IPS DF 6.9 (cell line): ENCODE measurements around the gene MVK.

Experiments used
- DNase-seq: peaks from one replicate; pipeline ENCODE4 v3.0.0-alpha.2; 2013; ENCODE audit warnings: low read depth, low spot score
- H3K27ac ChIP-seq: one replicate; pipeline ENCODE4 v1.5.1; 2013; ENCODE audit warnings: low read length, control low read depth
- H3K27me3 ChIP-seq: 2 replicates; pipeline ENCODE4 v1.6.1; 2013; ENCODE audit warnings: mild to moderate bottlenecking, low read length; ENCODE audit not compliant: control insufficient read depth, insufficient read depth
- H3K36me3 ChIP-seq: 2 replicates; pipeline ENCODE4 v1.6.1; 2013; ENCODE audit warnings: low read length; ENCODE audit not compliant: control insufficient read depth, insufficient read depth
- H3K4me1 ChIP-seq: 2 replicates; pipeline ENCODE4 v1.6.1; 2013; ENCODE audit warnings: low read length; ENCODE audit not compliant: control insufficient read depth, insufficient read depth
- H3K4me3 ChIP-seq: 2 replicates; pipeline ENCODE4 v1.5.1; 2013; ENCODE audit warnings: mild to moderate bottlenecking, low read length
- H3K9me3 ChIP-seq: 2 replicates; pipeline ENCODE4 v1.6.1; 2013; ENCODE audit warnings: low read length, inconsistent platforms; ENCODE audit not compliant: control insufficient read depth, insufficient read depth
- WGBS: extraction: QIAGEN DNeasy Blood & Tissue Kit; methylation state at CpG from one replicate; pipeline ENCODE4 v1.1.7; 2013; ENCODE audit warnings: mixed read lengths, missing lambda C conversion rate; ENCODE audit not compliant: insufficient read length, insufficient coverage; 5-methylcytosine and 5-hydroxymethylcytosine counted together

Gene MVK

DNA sequence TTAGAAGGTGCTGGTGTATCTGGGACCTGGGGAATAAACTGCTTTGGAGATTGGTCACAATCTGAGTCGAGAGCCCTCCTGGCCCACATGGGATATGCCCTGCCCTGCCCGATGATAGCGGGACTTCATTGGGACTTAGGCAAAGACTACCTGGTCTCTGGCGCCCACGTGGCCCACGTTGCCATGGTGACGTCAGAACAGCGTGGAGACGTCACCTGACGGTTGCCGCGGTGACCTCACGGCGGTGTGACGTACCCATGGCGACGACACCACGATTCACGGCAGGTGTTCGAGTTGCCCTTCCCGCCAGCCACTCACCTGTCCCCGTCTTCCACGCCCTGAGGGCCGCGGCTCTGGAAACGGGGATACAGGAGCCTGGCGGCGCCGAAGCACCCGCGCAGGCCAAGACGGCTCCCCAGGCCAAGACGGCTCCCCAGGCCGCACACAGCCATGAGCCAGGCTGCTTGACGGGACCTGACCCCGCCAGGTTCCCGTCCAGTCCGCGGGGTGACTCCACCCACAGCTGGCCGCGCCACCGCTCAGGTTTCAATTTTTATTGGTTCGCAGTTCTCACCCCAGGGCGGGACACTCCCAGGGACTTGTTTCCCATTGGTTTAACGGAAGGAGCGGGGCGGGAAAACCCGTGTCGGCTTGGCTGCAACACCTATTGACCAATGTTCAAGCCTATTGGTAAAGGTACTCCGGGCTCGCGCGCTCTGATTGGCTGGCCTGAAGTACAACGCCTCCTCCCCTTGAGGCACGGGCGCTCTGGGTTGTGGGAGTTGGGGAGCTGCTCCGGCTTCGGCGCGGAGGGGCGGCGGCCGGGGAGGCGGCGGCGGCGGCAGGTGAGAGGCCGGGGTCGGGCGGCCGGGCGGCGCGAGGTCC, at the start of gene MVK, which contains the start of gene MMAB:
MVK (plus strand) TSS at position 766 of the 885 bp plus-strand sequence. CDS start 1,029 bp downstream, outside the sequence.
MMAB (minus strand) TSS at position 476 of the 885 bp plus-strand sequence; CDS start at position 452, 24 bp downstream.
- Histone ChIP-seq H3K27me3 (no peaks in the 10 kb centered on the region; the same call in 1 of the 2 replicates), H3K36me3 (peaks cover 9% of the 10 kb centered on the region; the same call in 1 of the 2 replicates)

DNA sequence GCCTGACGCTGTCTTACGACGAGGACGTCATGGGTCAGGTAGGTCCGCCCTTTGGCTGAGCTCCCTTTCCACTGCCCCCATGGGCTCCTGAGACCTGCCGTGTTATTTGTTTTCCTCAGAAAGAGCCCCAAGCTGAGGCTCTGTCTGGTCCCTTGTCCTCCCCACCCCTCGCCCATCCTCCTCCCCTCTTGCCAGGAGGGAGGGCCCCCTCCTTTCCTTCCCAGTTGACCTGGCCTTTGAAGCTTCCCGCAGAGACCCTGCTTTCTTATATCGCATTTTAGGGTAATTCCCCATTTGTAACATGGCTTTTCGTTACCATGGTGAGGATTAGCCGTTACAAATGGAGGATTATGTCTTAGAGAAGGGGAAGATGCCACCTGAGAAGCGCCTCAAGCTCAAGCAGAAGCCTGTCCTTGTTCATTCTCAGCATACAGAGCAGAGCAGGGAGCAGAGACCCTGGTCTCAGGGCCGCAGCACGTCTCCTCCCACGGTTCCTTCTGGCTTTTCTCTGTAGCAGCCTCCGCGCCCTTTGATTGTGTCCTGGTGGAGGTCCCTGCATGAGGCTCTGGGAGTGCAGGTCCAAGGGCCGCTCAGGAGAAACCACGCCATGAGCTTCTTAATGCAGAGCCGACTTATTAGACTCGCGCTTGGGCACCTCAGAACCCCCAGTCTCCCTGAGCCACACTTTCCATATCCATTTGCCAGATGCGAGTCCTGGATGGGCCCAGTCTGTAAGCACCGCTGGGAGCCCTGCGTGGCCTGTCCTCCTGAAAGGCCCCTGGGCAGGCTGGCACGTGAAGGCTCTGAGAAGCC, 48.9 kb upstream of the MVK start:
- DNase-seq: no peak
- Histone ChIP-seq H3K9me3 (no peaks in the 10 kb centered on the region), H3K27ac (no peak overlapping the region), H3K4me3 (no peak overlapping the region), H3K36me3 (peaks cover 7% of the 10 kb centered on the region; the same call in 1 of the 2 replicates), H3K27me3 (no peaks in the 10 kb centered on the region), H3K4me1 (0 out of 2 replicates have a peak, but pooled peaks cover 2% of the 10 kb centered on the region)
- no CpG with 5 or more reads among the region's 26 CpGs for WGBS

More for the DNA sequence above, at the start of gene MVK, which contains the start of gene MMAB:
- peak; percentile 96 for DNase-seq
- Histone ChIP-seq H3K9me3 (no peaks in the 10 kb centered on the region), H3K27ac (no peak within 1 kb of the TSS), H3K4me3 (peak within 1 kb of the TSS; percentile 88; the same call in 1 of the 2 replicates), H3K4me1 (no peaks in the 10 kb centered on the region)
- WGBS: no CpG with 5 or more reads among the region's 74 CpGs

DNA sequence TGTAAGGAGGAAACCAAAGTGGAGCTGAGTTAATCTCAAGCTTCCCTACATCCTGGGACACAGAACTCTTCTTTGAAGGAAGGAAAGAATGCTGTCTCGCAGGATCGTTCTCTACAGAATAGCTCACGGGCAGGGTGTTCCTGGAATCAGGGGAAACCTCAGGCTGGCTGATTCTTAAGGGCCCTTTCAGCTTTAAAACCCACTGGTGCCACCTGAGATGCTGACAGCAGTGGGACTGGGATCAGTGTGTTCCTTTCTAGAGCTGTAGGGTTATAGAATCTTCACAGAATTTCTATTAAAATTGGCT, 48.4 kb upstream of the MVK start:
- Histone ChIP-seq H3K9me3 (no peaks in the 10 kb centered on the region), H3K4me3 (no peak overlapping the region), H3K4me1 (0 out of 2 replicates have a peak, but pooled peaks cover 2% of the 10 kb centered on the region), H3K36me3 (peaks cover 7% of the 10 kb centered on the region; the same call in 1 of the 2 replicates), H3K27me3 (no peaks in the 10 kb centered on the region), H3K27ac (no peak overlapping the region)
- WGBS: no CpG with 5 or more reads among the region's 3 CpGs
- DNase-seq: no peak

DNA sequence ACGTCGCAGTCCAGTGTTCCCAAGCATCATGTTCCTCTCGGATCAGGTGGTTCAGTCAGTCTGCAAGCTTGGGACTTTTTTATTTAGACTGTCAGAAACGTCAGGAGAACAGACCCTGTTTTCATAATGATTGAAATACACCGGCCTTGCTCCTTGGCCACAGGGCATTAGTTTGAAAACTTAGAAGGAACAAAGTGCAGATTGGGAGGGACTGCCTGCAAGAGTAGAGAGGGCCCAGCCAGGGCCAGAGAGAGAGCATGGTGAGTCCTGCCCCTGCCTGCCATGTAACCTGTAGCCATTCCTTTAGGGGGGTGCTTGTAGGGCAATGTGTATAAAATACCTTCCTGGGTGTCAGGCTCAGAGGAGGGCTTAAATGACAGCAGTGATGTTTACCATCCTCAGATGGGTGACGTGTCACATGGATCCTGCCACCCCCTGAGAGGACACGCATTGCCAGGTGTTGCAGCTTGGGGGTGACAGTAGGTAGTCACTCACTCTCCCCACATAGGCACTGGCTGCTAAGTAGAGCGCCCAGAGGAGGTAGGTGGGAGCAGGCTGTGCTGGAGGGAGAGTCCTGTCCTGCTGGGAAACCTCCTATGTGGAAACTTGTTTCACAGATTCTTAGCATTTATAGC, 46.0 kb upstream of the MVK start:
- no peaks in the 10 kb centered on the region for H3K9me3 ChIP-seq
- H3K27ac ChIP-seq: no peak overlapping the region
- 0 out of 2 replicates have a peak, but pooled peaks cover 2% of the 10 kb centered on the region for H3K36me3 ChIP-seq
- no peak for DNase-seq
- no peak overlapping the region for H3K4me3 ChIP-seq
- no CpG with 5 or more reads among the region's 8 CpGs for WGBS
- 0 out of 2 replicates have a peak, but pooled peaks cover 2% of the 10 kb centered on the region for H3K4me1 ChIP-seq
- H3K27me3 ChIP-seq: no peaks in the 10 kb centered on the region

DNA sequence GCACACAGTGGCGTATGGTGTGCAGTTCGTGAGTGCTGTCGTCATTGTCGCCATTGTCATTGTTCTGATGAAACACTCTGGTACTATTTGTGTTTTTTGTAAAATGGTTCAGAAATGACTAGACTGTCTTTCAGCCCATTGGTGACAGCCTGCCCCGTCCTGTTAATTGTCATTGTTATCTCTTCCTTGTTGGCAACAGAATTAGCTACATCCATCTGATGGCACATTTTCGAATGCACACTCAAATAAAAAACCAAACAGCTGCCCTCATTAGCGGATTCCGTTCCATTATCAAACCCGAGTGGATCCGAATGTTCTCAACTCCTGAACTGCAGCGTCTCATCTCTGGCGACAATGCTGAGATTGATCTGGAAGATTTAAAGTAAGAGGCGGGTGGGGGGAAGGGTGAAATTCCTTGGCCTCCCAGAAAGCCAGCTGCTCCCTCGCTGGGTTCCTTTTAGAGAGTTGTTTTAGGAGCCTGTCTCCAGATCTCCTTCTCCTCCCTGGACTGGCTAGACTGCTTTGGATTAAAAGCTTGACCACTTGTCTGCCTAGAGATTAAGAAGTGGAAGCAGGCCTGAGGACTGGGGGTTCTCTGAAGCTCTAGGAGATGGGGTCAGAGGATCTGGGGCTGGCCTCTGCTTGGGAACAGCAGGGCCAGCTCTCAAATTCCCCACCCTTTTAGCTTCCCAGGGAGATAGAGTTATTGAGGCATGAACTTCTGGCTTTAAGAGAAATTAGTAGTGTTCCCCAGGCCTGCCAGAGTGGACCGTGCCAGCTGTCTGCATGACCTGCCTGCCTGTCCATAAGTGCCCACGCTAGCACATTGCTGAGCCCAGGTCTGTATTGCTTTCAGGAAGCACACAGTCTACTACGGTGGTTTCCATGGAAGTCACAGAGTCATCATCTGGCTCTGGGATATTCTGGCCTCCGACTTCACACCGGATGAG, 43.6 kb upstream of the MVK start:
- H3K27ac ChIP-seq: no peak overlapping the region
- H3K4me1 ChIP-seq: 0 out of 2 replicates have a peak, but pooled peaks cover 2% of the 10 kb centered on the region
- no peak overlapping the region for H3K4me3 ChIP-seq
- no peaks in the 10 kb centered on the region for H3K27me3 ChIP-seq
- H3K36me3 ChIP-seq: peaks cover 11% of the 10 kb centered on the region
- no CpG with 5 or more reads among the region's 19 CpGs for whole genome bisulfite sequencing
- no peaks in the 10 kb centered on the region for H3K9me3 ChIP-seq
- no peak for DNase-seq

DNA sequence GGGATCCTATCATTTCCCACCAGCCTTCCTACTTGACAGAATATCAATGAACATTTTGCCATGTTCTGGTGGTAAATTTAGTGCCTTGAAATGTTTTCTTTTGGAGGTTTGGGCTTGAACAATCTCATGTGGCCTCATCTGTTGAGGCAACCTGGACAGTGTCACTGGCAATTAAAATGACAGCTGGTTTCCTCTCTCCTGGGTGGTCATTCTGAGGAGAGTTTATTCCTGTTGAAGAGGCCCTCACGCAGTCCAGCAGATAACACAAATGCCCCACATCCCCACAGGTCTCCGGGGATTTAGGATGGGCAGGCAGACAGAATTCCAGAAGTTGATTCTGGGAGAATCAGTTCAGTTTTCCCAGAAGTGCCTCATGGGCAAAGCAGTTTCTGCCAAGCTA, 42.2 kb upstream of the MVK start:
- Histone ChIP-seq H3K36me3 (peaks cover 14% of the 10 kb centered on the region), H3K4me3 (no peak overlapping the region), H3K27me3 (no peaks in the 10 kb centered on the region), H3K27ac (no peak overlapping the region), H3K9me3 (no peaks in the 10 kb centered on the region), H3K4me1 (0 out of 2 replicates have a peak, but pooled peaks cover 2% of the 10 kb centered on the region)
- WGBS: no CpG with 5 or more reads among the region's 2 CpGs
- no peak for DNase-seq

DNA sequence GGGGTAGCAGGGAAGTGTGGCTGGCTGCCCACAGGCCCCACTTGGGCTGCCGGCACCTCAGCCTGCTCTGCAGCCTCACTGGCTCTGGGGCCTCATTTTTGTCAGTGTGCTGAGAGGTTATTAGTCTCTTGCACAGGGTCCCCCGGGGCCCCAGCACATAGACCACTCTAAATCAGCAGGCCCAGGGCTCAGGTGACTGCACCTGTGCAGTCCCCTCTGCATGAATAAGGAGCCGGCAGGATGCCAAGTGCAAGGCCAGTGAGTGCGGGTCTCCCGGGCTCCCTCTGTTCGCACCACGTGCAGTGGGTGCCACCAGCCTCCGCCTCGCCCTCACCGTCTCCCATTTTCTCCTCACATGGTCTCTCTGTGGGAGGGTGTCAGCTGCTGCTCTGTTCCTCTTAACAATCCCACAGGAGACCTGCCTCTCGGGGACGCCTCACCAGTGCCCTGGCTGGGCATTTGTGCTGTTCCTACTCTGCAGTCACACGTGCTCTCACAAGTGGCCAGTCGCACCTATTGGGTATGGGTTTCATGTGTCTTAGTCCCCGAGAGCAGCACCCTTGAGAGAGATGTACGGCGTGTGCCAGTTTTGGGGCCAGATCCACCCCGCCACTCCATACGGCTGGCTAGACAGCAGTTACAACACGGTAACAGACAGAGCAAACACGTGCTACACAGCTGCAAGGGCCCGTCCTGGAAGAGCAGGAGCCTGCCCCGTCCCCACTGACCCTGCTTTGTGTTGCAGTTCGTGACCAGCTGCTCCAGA, 40.7 kb upstream of the MVK start:
- H3K4me3 ChIP-seq: no peak overlapping the region
- no peak for DNase-seq
- peaks cover 14% of the 10 kb centered on the region for H3K36me3 ChIP-seq
- 0 out of 2 replicates have a peak, but pooled peaks cover 2% of the 10 kb centered on the region for H3K4me1 ChIP-seq
- no peaks in the 10 kb centered on the region for H3K27me3 ChIP-seq
- no peaks in the 10 kb centered on the region for H3K9me3 ChIP-seq
- no peak overlapping the region for H3K27ac ChIP-seq
- WGBS: no CpG with 5 or more reads among the region's 24 CpGs

DNA sequence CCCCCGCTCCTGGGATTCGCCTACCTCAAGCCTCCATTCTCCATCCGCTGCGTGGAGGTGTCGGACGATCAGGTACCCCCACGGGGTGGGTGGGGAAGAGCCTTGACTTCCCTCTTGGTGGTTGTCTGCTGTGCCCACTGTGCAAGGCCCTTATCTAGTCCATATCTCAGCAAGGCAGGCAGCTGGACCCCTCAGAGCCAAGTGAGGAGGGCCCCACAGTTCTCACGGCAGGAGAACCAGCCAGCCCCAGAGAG, 40.2 kb upstream of the MVK start:
- no peak for DNase-seq
- Histone ChIP-seq H3K36me3 (peaks cover 14% of the 10 kb centered on the region), H3K27me3 (no peaks in the 10 kb centered on the region), H3K4me1 (0 out of 2 replicates have a peak, but pooled peaks cover 2% of the 10 kb centered on the region), H3K27ac (no peak overlapping the region), H3K9me3 (no peaks in the 10 kb centered on the region), H3K4me3 (no peak overlapping the region)
- WGBS: no CpG with 5 or more reads among the region's 8 CpGs

DNA sequence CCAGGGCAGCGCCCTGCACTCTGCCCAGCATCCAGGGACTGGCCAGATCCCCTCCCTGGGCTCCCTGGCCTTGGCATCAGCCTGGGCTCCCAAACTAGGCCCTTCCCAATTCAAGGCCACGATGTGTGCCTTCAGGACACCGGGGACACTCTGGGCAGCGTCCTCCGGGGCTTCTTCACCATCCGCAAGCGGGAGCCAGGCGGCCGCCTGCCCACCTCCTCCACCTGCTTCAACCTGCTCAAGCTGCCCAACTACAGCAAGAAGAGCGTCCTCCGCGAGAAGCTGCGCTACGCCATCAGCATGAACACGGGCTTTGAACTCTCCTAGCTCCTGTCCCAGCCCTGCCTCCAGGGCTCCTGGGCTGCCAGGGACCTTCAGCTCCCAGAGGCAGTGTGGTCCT, 39.1 kb upstream of the MVK start:
- 0 out of 2 replicates have a peak, but pooled peaks cover 1% of the 10 kb centered on the region for H3K4me1 ChIP-seq
- H3K27me3 ChIP-seq: no peaks in the 10 kb centered on the region
- no CpG with 5 or more reads among the region's 15 CpGs for WGBS
- H3K9me3 ChIP-seq: no peaks in the 10 kb centered on the region
- peaks cover 14% of the 10 kb centered on the region for H3K36me3 ChIP-seq
- no peak for DNase-seq
- H3K27ac ChIP-seq: no peak overlapping the region
- H3K4me3 ChIP-seq: no peak overlapping the region
